Ovary (tissue), 9 donors: ENCODE results near the gene NDST1. TPM values are rescaled to one million over a fixed set of nuclear protein-coding genes. Genes with fewer than 3 reads are reported as not detected.
A peak's percentile ranks its signal among the peaks of the same experiment; 100 is the strongest.

Experiments
- DNase-seq, 5 donors: peaks; one replicate each; pipeline ENCODE4 v3.0.0-alpha.2; 2019 to 2020
- H3K27ac ChIP-seq, 2 donors: fragments of 200-600 bp; one replicate each; pipeline versions ENCODE4 v1.5.1 to v1.8.0; 2019 to 2022
- H3K27me3 ChIP-seq: fragments of 200-600 bp; one replicate; pipeline ENCODE4 v1.8.0; 2022
- H3K36me3 ChIP-seq: fragments of 200-600 bp; sonication (generic); one replicate; pipeline ENCODE4 v1.5.1; 2019
- H3K4me1 ChIP-seq: one replicate; pipeline ENCODE4 v1.8.1; 2013; ENCODE audit warnings: mild to moderate bottlenecking, moderate library complexity; ENCODE audit not compliant: insufficient read depth
- H3K4me3 ChIP-seq: fragments of 200-600 bp; sonication (generic); one replicate; pipeline ENCODE4 v1.5.1; 2017
- H3K9me3 ChIP-seq, 2 donors: fragments of 200-600 bp in 1 of 2; sonication (generic) in 1 of 2; one replicate each; pipeline versions ENCODE4 v1.5.1 to v1.8.1; 2013 to 2019; ENCODE audit warnings: mild to moderate bottlenecking in 1 of 2, moderate library complexity in 1 of 2
- CTCF ChIP-seq, 3 donors: fragments of 450-650 bp in 2 of 3; fragments of 200-600 bp in 1 of 3; IDR thresholded peaks; one replicate each; pipeline versions ENCODE4 v1.5.1 to v1.8.0; 2016 to 2022; ENCODE audit warnings: antibody characterized with exemption in 3 of 3, mild to moderate bottlenecking in 1 of 3
- EP300 ChIP-seq: sonication (generic); formaldehyde crosslinking; IDR thresholded peaks from one replicate; pipeline ENCODE4 v1.6.1; 2017; ENCODE audit warnings: antibody characterized with exemption
- POLR2A ChIP-seq: fragments of 450-650 bp; IDR thresholded peaks from one replicate; pipeline ENCODE4 v1.6.1; 2017; ENCODE audit warnings: antibody characterized with exemption, mild to moderate bottlenecking, moderate library complexity
- WGBS, 3 donors: extraction: QIAGEN DNeasy Blood & Tissue Kit in 1 of 3; methylation state at CpG; one replicate each; pipeline versions ENCODE4 v1.1.5 to v1.1.7; 2013 to 2017; 5-methylcytosine and 5-hydroxymethylcytosine counted together
- intact Hi-C, 4 donors: fragments of 100-400 bp; cut with DNase I; formaldehyde crosslinking; loops; one replicate each; pipeline versions ENCODE4 v1.11.0 to v1.15.1; 2022 to 2023
- polyA plus RNA-seq, 2 donors: library from polyadenylated mRNA; stranded (reverse); fragments of 200-250 nt in 1 of 2; fragments of 350-450 nt in 1 of 2; fragmentation: Illumina TruSeq in 1 of 2; extraction: RNeasy Lipid Tissue Mini Kit (QIAGEN cat#74804) in 1 of 2; gene quantifications; one replicate each; pipeline ENCODE4 v1.2.3, GENCODE V29; 2013 to 2014
- total RNA-seq, 7 donors: library from RNA; depleted of rRNA in 2 of 7; stranded (reverse); fragments of >200 nt in 2 of 7; fragmentation: NEBNext Ultra II Directional in 3 of 7; extraction: Animal tissue kit (Norgen Biotek cat#: 25700) in 3 of 7; gene quantifications; one replicate each; pipeline versions ENCODE4 v1.1.0 to v1.2.4, GENCODE V29; 2016 to 2023
- donor health status: DM: no; HTN: no; CAD: no; lungs with moderate emphysema.
- donor health status: DM: no; HTN: no; CAD: no.
- donor health status: Bipolar disorder and iron deficiency.
- donor health status: DM: yes; HTN: yes; CAD: no.
- donor health status: DM: no; HTN: no; CAD: no.
- donor health status: DM: yes; HTN: yes; CAD: no.

The NDST1 gene
- total and polyA plus RNA-seq, 9 donors = 31.0 to 139 (median 90.3) TPM

- TF ChIP-seq CTCF (IDR thresholded peaks at IDR 0.05) = no peak
- no peak for TF ChIP-seq POLR2A
- TF ChIP-seq EP300 = no peak
- intact Hi-C loops = loop anchor here in 1 of 4 donors (5.0 kb wide), 1 partner anchor 76 kb away; no protein-coding TSS in a partner anchor
- no peak overlapping the region for H3K4me3 ChIP-seq
- H3K9me3 ChIP-seq = no peaks in the 10 kb centered on the region
- 87 to 90% (median 88%) methylated on average over 8 of the region's 8 CpGs for WGBS, 3 donors
- DNase-seq = no peak
- H3K27me3 ChIP-seq = no peaks in the 10 kb centered on the region
- H3K36me3 ChIP-seq = no peaks in the 10 kb centered on the region
- peak overlapping the region; percentile 52 to 88 for H3K27ac ChIP-seq
- peaks cover 48% of the 10 kb centered on the region for H3K4me1 ChIP-seq
Measured at GRCh38 chr5:150538007-150538917, 30.3 kb downstream of the NDST1 start.

- no peaks in the 10 kb centered on the region for H3K27me3 ChIP-seq
- intact Hi-C loops = loop anchor here in 1 of 4 donors (5.0 kb wide), 1 partner anchor 77 kb away; no protein-coding TSS in a partner anchor
- peak in 3 of 5 donors; percentile 46 to 65 (median 62) for DNase-seq
- no peaks in the 10 kb centered on the region for H3K36me3 ChIP-seq
- H3K27ac ChIP-seq = peak overlapping the region in 1 of 2 donors; percentile 88
- no peaks in the 10 kb centered on the region for H3K9me3 ChIP-seq
- TF ChIP-seq CTCF (IDR thresholded peaks at IDR 0.05) (no peak), POLR2A (no peak), EP300 (no peak)
- WGBS, 3 donors = 15 to 27% (median 18%) methylated on average over 8 to 9 of the region's 9 CpGs
- peaks cover 48% of the 10 kb centered on the region for H3K4me1 ChIP-seq
- H3K4me3 ChIP-seq = no peak overlapping the region
Measured at GRCh38 chr5:150539206-150539605, 31.3 kb downstream of the NDST1 start.

GRCh38 chr5:150540042-150540441, 32.1 kb downstream of the NDST1 start:
- peak overlapping the region in 1 of 2 donors; percentile 87 for H3K27ac ChIP-seq
- intact Hi-C loops = loop anchor here in 1 of 4 donors (5.0 kb wide), 1 partner anchor 83 kb away; no protein-coding TSS in a partner anchor

More at GRCh38 chr5:150540042-150540441, 32.1 kb downstream of the NDST1 start:
- Histone ChIP-seq H3K4me3 (no peak overlapping the region), H3K36me3 (no peaks in the 10 kb centered on the region), H3K9me3 (no peaks in the 10 kb centered on the region), H3K27me3 (no peaks in the 10 kb centered on the region), H3K4me1 (peaks cover 43% of the 10 kb centered on the region)
- TF ChIP-seq POLR2A (no peak), CTCF (IDR thresholded peaks at IDR 0.05) (no peak), EP300 (no peak)
- no peak for DNase-seq
- WGBS, 3 donors = 69 to 96% (median 76%) methylated on average over 10 to 12 of the region's 12 CpGs
